SH-SY5Y (cell line): ENCODE data around the gene CYP1A2.

Source experiments
- GATA2 ChIP-seq: IDR thresholded peaks from 2 replicates; pipeline ENCODE4 v1.6.1; 2011; ENCODE audit warnings: mild to moderate bottlenecking, low read depth, low read length
- GATA3 ChIP-seq: IDR thresholded peaks from 2 replicates; pipeline ENCODE4 v1.6.1; 2011; ENCODE audit warnings: low read depth, mild to moderate bottlenecking, low read length, moderate library complexity

The CYP1A2 gene

DNA sequence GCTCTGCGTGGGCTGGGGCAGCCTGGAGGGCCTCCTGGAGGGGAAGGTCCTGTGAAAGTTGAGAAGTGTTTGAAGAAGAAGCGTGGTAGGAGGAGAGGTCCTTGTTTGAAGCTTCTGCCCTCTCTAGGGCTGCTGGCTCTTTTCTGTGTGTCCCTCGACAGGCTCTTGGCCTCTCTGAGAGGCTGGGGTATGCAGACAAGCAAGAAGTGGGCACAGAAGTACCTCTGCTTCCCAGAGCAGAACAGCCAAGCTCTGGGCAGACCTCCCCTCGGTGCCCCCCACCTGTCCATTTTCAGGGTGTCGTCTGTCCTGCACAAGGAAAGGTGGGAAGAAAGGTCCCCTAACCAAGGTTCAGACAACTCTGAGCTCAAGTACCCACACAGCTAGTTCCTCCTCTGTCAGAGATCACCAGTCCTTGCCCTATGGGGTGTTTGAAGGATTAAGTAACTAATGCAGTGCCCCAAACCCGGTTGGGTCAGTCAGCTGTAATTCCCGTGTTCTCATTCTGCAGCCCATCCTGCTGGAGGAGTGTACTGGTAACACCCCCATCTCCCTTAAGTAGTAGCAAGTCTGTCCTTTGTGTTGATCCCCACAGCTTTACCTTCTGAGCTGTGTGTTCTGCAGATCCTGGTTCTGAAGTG, 39.5 kb downstream of the CYP1A2 start:
- TF ChIP-seq GATA2 (no peak), GATA3 (no peak)

DNA sequence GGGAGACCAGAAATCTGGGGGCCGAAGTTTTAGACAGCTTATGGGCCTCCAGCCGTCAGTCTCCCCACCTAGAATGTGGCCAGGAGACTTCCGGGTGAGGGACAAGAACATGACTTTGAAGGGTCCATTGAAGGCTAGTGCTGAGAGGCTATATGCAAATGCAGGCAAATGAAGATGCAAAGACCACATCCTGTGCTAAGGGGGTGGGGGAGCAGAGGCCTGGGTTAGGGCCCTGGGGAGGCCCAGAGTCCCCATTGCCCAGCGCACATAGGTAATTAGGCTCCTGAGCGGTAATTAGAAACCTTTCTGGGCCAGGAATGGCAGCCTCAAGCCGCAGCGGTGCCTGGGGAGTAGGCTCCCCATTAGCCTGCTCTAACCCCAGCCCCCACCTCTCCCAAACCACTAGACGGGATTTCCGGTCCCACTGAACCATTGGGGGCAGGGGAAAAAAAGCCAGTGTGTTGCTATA, 40.1 kb downstream of the CYP1A2 start:
- TF ChIP-seq GATA3 (no peak), GATA2 (no peak)

DNA sequence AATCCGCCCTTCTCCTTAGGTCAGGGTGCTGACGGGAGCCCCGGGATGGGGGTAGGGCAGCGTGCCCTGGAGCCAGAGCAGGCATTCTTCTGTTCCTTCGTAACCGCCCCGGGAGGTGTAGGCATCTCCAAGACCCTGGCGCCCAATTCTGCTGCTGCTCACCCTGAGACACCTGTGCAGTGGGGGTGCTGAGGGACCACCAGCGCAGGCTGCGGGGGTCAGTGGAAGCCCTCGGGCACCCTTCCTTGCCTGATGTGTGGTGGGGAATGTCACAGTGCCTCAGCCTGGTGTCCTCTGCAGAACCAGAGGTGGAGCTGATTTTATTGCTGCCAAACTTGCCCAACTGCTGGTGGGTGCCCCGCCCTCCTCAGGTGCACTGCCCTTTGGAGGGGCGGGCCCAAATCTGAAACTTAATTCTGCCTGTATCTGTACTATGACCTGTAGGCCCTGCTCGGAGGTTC, 40.6 kb downstream of the CYP1A2 start:
- no peak for TF ChIP-seq GATA3
- TF ChIP-seq GATA2, result no peak

DNA sequence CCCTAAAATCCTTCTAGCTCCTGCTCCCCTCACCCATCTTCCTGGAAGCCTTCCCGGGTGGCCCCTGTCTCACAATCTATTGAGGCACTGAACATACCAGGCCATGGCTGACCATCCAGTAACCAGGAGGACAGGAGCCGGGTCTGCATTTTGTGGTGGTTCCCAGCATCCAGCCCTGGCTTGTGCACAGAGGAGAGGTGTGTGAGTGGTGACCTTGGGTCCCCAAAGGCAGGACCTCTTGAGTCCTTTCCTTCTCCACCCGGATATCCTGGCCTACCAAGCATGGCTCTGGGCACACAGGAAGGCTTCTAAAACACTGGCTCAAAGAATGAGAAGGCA, 41.1 kb downstream of the CYP1A2 start:
- no peak for TF ChIP-seq GATA3
- no peak for TF ChIP-seq GATA2

DNA sequence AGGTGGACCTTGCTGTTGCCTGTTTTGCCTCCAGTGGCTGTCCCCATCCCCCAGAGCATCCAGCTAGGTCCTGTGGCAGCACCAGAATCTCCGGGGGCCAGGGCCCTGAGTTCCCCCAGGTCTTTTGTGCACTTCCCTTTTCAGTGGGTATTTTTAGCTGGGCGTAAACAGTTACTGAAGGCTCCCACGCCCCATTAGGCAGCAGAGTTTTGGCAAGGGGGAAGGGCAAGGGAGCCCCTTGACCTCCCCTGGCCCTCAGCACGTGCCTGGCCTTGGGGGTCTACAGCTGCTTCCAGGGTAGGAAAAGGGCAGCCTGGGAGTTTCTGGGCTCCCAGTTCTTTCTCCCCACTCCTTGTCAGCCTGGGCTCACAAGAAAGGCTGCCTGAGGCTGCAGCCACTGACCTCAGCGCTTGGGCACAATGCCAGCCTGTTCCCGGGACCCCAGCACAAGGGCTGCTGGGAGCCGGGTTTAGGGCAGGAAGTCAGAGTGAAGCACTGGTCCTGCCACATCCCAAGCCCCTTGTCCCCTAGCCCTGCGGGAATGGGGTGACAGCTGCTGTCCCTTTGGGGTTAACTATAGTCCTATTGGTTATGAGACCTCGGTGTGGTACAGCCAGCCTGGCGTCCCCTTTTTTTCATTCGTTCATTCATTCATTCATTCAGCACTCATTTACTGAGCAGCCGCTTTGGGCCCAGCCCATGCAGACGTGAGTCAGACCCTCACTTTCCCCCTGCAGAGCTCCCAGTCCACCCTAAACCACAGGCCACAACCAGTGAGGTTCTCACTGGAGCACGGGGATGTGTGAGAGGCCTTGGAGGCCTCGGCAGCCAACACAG, 41.7 kb downstream of the CYP1A2 start:
- TF ChIP-seq GATA3 (no peak), GATA2 (no peak)

DNA sequence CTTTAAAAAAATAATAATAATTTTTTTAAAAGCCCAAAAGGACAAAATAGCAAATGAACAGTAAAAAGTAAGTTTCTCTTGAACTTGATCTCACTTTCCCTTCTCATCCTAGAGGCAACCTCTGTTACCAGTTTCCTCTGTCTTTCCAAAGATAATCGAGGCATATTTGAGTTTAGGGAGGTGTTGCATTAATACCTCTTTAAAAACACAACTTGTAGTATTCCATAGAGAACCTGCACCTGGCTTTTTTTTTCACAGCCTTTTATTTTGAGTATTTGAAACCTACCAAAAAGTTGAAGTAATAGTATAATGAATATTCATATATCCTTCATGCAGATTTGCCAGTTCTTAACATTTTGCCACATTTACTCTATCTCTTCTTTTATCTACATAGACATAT, 42.4 kb downstream of the CYP1A2 start:
- TF ChIP-seq GATA2 (no peak), GATA3 (no peak)

DNA sequence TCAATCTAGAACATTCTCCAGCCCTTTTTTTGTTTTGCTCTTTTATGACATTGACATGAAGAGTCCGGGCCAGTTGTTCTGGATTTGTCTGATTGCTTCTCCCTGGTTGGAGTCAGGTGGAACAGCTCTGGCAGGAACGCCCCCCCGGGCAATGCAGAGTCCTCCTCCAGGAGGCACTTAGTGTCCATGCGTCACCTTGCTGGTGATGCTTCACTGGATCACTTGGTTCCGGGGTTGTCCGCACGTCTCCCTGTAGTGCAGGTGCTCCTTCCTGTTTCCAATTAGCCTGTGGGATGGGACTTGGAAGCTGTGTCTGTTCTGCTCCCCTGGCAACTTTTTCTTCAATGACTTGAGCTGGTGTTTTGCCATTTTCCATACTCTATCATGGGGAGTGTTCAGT, 43.0 kb downstream of the CYP1A2 start:
- TF ChIP-seq GATA2 (no peak), GATA3 (no peak)

DNA sequence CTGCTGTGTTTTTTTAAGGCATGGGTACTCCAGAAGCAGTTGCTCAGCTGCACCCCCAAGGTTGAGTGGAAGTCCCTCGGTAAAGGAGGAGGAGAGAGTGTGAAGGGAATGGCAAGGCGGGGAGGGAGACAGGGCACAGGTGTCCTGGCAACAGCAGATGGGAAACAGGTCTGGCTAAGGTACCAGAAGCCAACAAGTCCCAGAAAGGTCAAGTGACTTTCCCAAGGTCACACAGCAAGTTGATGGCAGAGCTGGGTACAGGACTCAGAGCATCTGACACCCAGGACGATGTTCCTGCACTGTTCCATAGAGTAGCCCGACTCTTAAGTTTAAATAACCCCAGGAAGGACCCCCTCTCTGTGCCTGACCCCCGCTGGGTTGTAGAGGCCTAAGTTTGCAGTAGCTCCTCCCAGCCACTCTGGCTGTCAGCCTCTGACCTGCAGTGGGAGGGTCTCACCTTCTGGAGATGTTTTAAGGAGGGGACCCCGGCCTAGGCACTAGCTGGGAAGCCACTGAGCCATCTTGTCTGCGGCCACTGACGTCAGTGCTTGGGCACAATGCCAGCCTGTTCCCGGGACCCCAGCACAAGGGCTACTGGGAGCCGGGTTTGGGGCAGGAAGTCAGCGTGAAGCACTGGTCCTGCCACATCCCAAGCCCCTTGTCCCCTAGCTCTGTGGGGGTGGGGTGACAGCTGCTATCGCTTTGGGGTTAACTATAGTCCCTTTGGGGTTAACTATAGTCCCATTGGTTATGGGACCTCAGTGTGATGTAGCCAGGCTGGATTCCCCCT, 43.8 kb downstream of the CYP1A2 start:
- TF ChIP-seq GATA3, result no peak
- no peak for TF ChIP-seq GATA2

DNA sequence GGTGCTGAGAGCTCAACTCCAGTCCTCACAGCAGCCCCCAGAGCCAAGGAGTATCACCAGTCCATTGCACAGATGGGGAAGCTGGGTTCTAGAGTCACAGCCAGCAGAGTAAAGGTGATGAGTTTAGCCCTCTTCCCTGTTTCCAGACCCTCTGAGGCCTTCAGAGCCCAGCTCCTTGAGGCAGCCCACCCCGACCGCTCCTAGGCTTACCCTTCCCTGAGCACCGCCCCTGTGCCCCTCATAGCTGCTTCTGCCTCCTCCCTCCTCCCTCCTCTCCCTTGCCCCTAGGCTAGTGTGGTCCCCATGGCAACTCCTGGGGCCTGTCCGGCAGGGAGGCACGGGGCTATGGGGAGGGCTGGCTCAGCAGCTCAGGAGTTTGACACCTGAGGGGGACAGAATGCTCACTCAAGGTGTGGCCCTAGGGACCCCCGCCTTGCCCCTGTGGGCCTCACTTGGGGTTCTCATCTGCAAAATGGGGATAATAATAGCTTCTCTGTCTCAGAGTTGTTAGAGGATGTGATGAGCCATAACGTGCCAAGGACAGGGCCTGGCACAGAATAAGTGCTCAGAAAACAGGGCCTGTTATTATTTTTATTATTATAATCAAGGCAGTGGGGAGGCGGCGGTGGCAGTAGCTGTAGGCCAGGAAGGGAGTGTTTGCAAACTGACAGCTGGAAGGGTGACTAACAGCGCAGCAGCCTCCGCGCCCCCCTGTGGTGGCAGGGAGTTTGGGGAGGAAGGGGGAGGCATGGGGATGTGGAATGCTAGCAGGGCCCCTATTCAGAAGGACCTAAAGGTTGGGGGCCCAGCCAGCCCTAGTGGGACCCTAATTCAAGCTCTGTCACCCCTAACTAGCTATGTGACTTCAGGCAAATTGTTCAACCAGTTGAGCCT, 44.7 kb downstream of the CYP1A2 start:
- TF ChIP-seq GATA2 (no peak), GATA3 (no peak)

DNA sequence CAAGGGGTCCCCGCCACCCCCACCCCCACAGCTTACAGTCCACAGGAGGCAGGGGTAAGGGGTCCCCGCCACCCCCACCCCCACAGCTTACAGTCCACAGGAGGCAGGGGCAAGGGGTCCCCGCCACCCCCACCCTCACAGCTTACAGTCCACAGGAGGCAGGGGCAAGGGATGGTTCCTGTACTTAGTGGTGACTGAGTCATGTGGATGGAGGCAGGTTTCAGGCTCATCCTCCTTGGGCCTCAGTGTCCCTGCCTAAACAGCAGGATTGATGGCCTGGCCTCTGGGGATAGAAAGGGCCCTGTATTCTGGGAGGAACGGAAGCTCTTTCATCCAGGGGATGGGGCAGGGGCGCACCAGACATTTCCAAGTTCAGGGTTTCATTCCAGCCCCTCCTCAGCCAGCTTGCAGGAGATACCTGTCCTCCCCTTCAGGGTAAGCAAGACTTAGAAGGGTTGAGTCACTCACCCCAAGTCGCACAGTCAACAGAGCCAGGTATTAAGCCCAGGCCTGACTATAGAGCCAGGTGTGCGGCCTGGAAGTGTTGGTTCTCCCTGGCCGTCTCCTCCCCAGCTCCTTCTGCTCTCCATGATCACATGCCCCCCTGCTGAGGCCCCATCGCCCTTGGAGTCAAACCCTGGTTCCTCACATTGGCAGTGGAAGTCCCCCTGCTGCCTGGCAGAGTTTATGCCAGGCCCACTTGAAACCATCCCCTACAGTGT, 45.8 kb downstream of the CYP1A2 start:
- TF ChIP-seq GATA2 (no peak), GATA3 (no peak)

DNA sequence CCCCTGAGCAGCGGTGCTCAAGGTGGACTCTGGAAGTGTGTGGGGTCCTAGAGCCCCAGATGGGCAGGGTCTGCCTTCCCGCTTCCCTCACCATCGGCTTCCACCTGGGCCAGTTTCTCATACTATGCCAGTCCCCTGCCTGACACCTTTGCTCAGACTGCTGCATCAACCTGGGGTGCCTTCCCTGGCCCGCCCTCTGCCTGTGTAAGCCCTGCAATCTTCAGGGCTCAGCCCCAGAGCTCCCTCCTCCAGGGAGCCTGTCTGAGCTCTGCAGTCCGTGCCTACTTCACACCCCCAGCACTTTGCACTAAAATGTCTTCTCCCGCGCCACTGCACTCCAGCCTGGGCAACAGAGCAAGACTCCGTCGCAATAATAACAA, 46.3 kb downstream of the CYP1A2 start:
- TF ChIP-seq GATA2 (no peak), GATA3 (no peak)

DNA sequence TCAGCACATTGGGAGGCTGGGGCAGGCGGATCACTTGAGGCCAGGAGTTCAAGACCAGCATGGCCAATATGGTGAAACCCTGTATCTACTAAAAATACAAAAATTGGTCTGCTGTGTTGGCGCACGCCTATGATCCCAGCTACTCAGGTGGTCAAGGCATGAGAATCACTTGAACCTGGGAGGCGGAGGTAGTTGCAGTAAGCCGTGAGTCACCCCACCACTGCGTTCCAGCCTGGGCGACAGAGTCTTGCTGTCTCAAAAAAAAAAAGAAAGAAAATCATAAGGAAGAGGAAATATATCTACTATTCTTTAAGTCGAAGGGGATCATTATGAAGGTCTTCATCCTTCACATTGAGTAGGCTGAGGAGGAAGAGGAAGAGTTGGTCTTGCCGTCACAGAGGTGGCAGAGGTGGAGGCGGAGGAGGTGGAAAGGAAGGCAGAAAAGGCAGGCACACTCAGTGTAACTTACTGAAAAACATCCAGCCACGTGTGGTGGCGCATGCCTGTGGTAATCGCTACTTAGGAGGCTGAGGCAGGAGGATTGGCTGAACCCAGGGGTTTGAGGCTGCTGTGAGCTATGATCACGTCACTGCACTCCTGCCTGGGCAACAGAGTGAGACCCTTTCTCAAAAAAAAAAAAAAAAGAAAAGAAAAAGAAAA, 47.5 kb downstream of the CYP1A2 start:
- TF ChIP-seq GATA2 (no peak), GATA3 (no peak)
